Activated T-cell treated with anti-CD3 and anti-CD28 coated beads, Interleukin-2, amount 50 U/mL, for 4 hours (primary cell): ENCODE results near the gene GATA5. TPM values are rescaled to one million over a fixed set of nuclear protein-coding genes. Genes with fewer than 3 reads are reported as not detected.

Source experiments
- ATAC-seq, 2 donors: fragments of 200-7000 bp; cut with Tn5 transposase; one replicate each; pipeline ENCODE4 v1.10.0; 2021
- DNase-seq: peaks from one replicate; pipeline ENCODE4 v3.0.0-alpha.2; 2020
- H3K27me3 Mint-ChIP-seq: one replicate; pipeline ENCODE4 v1.8.0; 2021; ENCODE audit warnings: low read depth, mixed read lengths
- H3K36me3 Mint-ChIP-seq: one replicate; pipeline ENCODE4 v1.8.0; 2022; ENCODE audit warnings: mixed read lengths; ENCODE audit not compliant: insufficient read depth
- H3K4me1 Mint-ChIP-seq: one replicate; pipeline ENCODE4 v1.8.0; 2021; ENCODE audit warnings: low read depth, mixed read lengths
- H3K4me3 Mint-ChIP-seq: one replicate; pipeline ENCODE4 v1.8.0; 2021; ENCODE audit warnings: mild to moderate bottlenecking, moderate library complexity, mixed read lengths
- H3K9me3 Mint-ChIP-seq: one replicate; pipeline ENCODE4 v1.8.0; 2021; ENCODE audit warnings: mixed read lengths
- total RNA-seq, 3 donors: library from RNA; stranded (reverse); gene quantifications; one replicate each; pipeline ENCODE4 v1.2.1, GENCODE V29; 2021

GATA5 gene
- total RNA-seq, 3 donors from 2014 or later = not detected

GRCh38 chr20:62452475-62453095 is 23.2 kb downstream of the GATA5 start:
- Mint-ChIP-seq H3K9me3 (no peaks in the 10 kb centered on the region), H3K4me3 (no peak overlapping the region), H3K4me1 (no peaks in the 10 kb centered on the region), H3K36me3 (no peaks in the 10 kb centered on the region), H3K27me3 (peaks cover 15% of the 10 kb centered on the region)
- DNase-seq (no peak), ATAC-seq (no peak)

DNA sequence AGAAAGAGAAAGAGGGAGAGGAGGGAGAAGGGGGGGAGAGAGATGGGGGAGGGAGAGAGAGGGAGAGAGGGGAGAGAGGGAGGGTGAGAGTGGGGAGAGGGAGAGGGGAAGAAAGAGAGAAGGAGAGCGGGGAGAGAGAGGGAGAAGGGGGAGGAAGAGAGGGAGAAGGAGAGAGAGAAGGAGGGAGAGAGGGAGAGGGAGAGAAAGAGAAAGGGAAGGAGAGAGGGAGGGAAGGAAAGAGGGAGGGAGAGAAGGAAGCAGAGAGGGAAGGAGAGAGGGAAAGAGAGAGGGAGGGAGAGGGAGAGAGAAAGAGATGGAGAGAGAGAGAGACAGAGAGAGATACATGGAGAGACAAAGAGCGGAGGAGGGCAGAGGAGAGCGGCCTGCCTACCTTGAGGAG is 23.8 kb downstream of the GATA5 start:
- H3K9me3 Mint-ChIP-seq = no peaks in the 10 kb centered on the region
- peaks cover 13% of the 10 kb centered on the region for H3K27me3 Mint-ChIP-seq
- DNase-seq (no peak), ATAC-seq (no peak)
- no peaks in the 10 kb centered on the region for H3K4me1 Mint-ChIP-seq
- no peak overlapping the region for H3K4me3 Mint-ChIP-seq
- no peaks in the 10 kb centered on the region for H3K36me3 Mint-ChIP-seq

DNA sequence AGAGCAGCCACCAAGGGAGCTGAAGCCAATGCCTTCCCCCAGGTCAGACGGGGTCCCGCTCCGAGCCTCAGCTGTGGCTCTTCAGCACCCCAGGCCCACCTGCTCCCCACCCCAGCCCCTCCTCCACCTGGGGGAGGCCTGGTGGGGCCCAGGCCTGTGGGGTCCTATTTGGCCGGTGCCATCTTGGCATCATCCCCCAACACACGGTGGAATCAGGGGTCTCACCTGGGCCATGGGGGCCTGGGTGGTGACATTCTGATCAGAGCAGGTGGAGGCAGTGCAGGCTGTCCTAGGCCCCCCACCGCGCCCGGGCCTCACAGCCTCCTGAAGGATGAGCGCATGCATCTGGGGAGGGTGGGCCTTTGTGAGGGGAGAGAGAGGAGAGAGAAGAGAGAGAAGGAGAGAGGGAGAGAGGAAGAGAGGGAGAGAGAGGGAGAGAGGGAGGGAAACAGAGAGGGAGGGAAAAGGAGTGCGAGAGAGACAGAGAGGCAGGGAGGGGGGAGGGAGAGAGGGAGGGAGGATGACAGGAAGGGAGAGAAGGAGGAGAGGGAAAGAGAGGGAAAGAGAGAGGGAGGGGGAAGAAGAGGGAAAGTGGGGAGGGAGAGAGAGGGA is 24.5 kb downstream of the GATA5 start:
- Mint-ChIP-seq H3K4me3 (no peak overlapping the region), H3K9me3 (no peaks in the 10 kb centered on the region), H3K27me3 (peaks cover 11% of the 10 kb centered on the region), H3K36me3 (no peaks in the 10 kb centered on the region), H3K4me1 (no peaks in the 10 kb centered on the region)
- no peak for ATAC-seq
- no peak for DNase-seq

DNA sequence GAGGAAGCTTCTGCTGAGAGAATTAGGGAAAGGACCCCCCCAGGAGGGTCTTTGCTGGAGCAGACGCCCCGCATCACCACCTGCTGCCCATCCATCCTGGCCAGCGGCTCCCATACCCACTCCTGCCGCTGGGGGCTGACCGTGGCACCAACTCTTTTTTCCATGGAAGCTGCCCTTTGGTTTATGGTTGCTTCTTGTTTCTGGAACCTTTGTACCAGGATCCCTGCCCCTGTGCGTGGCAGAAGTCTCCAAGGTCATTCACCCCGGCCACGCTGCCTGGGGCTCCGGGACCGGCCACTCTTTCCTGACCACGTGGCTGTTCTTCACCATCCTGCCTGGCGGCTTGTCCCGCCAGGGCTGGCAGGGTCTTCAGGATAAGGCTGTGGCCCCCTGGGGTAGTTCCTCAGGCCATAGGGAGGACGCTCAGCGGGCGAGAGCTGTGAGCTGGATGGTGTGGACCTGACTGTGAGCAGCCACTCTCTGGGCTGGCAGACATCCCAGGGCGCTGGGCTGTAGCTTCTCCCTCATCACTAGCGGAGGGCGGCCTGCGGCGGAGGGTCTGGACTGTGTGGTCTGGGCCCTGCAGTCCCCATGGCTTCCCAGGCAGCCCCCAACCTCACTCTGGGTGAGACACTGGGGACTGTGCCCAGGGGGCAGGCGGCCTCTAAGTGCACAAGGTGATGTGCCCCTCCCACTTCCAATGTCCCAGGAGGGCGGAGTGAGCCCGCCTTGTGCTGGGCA is 25.7 kb downstream of the GATA5 start:
- H3K4me3 Mint-ChIP-seq = no peak overlapping the region
- H3K9me3 Mint-ChIP-seq = no peaks in the 10 kb centered on the region
- H3K27me3 Mint-ChIP-seq = peaks cover 12% of the 10 kb centered on the region
- no peaks in the 10 kb centered on the region for H3K4me1 Mint-ChIP-seq
- ATAC-seq (no peak), DNase-seq (no peak)
- no peaks in the 10 kb centered on the region for H3K36me3 Mint-ChIP-seq

DNA sequence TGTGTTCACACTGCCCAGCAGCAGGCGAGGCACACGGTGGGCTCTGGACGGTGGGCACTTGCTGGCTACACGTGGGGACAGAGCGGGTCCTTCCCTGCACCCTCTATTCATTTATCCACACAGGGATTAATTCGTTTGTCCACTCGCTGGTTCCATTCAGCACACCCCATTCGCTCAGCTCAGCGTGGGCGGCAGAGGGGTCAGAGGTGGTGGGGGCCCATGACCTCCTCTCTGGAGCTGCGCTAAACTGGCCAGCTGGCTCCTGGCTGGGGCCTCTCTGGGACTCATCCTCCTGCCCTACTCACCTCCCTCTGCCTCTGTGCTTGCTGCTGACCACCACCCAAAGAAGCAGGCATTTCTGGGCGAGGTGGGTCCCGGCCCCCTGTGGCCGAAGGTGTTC is 27.0 kb downstream of the GATA5 start:
- Mint-ChIP-seq H3K4me3 (no peak overlapping the region), H3K9me3 (no peaks in the 10 kb centered on the region), H3K36me3 (no peaks in the 10 kb centered on the region), H3K4me1 (no peaks in the 10 kb centered on the region), H3K27me3 (peaks cover 12% of the 10 kb centered on the region)
- ATAC-seq (no peak), DNase-seq (no peak)

GRCh38 chr20:62448038-62448437 is 27.8 kb downstream of the GATA5 start:
- Mint-ChIP-seq H3K4me3 (no peak overlapping the region), H3K9me3 (no peaks in the 10 kb centered on the region), H3K4me1 (no peaks in the 10 kb centered on the region), H3K36me3 (no peaks in the 10 kb centered on the region), H3K27me3 (peaks cover 13% of the 10 kb centered on the region)
- DNase-seq = no peak
- ATAC-seq = peak in 1 of 2 donors; percentile 11

DNA sequence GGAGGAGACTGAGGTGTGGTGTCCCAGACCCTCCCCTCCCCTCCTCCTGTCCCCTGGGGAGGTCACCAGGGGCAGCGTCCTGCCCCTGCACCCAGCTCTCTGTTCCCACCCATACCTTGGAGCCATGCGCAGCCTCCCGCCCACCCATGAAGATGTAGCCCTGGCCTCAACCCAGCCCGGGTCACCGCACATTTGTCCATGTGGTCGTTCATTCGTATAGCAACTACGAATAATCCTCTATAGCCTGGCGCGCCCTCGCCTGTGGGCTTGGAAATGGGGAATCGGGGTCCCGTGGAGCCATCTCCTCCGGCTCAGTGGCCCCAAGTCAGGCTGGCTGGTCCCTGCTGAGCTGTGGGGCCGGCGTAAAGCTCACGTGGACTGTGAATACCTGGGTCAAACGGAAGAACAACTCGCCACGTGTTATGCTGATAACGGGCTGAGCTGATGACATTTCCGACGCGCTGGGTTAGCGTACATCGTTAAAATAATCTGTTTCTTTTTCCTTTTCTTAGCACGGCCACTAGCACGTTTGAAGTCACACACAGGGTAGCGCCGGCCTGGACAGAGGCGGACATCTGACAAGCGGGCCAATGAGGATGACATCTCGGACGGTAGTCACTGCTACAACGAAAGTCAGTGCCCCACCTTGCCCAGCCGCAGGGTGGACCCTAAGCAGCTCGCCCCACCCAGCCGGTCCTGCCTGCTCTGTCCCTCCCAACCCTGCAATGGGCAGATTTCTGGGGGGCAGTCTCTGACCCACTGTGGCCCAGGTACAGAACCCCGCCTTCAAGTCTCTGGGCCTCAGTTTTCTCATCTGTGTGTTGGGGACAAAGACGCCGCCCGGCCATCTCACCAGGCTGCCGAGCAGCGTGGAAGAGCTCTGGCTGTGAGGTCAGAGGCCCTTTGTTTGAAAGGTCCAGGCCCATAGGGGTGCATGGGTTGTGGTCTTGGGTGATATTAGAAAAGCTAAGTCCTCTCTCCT is 28.6 kb downstream of the GATA5 start:
- no peak for ATAC-seq
- Mint-ChIP-seq H3K27me3 (peaks cover 14% of the 10 kb centered on the region), H3K4me1 (no peaks in the 10 kb centered on the region), H3K4me3 (no peak overlapping the region), H3K9me3 (no peaks in the 10 kb centered on the region), H3K36me3 (no peaks in the 10 kb centered on the region)
- DNase-seq = no peak

DNA sequence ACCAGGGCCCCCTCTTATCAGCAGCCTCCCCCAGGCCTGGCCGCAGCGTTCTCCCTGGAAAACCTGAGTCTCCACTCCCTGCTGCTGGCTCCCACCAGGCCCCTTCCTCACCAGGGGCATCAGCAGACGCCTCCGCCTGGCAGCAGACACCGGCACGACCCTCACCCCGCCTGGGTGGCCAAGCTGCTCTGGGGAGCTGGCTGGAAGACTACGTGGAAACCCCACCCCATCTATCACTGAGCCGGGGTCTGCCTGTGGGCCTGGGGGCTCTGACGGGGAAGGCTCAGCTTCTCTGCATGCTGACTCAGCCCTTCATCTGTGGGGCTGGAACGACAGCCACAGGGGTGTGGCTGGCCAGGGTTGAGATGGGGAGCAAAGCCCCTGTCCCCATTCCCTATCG is 29.3 kb downstream of the GATA5 start:
- ATAC-seq = no peak
- DNase-seq = no peak
- Mint-ChIP-seq H3K9me3 (no peaks in the 10 kb centered on the region), H3K36me3 (no peaks in the 10 kb centered on the region), H3K27me3 (peaks cover 14% of the 10 kb centered on the region), H3K4me3 (no peak overlapping the region), H3K4me1 (no peaks in the 10 kb centered on the region)

DNA sequence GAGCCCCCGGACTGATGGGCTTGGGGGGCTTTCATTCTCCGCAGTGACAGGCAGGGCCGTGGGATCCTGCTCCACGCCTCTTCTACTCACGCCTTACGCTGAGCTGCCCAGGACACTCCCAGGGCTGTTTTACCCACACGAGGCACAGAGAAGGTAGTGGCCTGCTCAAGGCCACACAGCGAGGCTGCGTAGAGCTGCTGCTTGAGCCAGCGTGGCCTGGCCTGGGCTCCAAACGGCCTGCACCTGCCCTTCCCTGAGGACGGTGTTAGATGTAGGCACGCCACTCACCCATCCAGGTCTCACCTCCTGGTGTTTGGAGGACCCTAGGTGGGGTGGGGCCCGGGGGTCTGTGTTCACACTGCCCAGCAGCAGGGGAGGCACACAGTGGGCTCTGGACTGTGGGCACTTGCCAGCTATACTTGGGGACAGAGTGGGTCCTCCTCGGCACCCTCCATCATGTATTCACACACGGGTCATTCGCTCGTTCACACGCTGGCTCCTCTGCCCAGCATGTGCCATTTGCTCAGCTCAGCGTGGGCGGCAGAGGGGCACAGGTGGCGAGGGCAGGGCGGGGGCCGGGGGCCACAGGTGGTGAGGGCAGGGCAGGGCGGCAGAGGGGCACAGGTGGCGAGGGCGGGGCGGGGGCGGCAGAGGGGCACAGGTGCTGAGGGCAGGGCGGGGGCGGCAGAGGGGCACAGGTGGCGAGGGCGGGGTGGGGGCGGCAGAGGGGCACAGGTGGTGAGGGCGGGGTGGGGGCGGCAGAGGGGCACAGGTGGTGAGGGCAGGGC is 30.0 kb downstream of the GATA5 start:
- no peaks in the 10 kb centered on the region for H3K36me3 Mint-ChIP-seq
- DNase-seq (no peak), ATAC-seq (no peak)
- no peaks in the 10 kb centered on the region for H3K9me3 Mint-ChIP-seq
- no peak overlapping the region for H3K4me3 Mint-ChIP-seq
- H3K4me1 Mint-ChIP-seq = no peaks in the 10 kb centered on the region
- H3K27me3 Mint-ChIP-seq = peaks cover 17% of the 10 kb centered on the region

DNA sequence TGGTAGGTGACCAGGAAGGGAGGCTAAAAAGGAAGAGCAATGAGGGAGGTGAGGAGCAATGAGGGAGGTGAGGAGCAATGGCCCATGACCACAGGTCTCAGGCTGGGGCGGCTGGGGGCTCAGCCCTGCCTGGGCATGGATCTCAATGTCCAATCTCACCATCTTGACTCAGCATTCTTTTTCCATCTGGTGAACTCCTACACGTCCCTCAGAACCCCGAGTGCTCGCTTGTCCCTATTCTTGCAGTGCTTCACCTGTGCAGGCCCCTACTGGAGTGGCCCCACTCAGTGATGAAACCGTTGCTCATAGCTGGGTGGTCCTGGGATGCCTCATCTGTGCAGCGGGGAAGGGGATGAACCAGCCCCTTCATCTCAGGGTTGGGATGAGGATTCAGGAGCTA is 31.5 kb downstream of the GATA5 start:
- no peaks in the 10 kb centered on the region for H3K4me1 Mint-ChIP-seq
- ATAC-seq (no peak), DNase-seq (no peak)
- peaks cover 15% of the 10 kb centered on the region for H3K27me3 Mint-ChIP-seq
- no peak overlapping the region for H3K4me3 Mint-ChIP-seq
- H3K9me3 Mint-ChIP-seq = no peaks in the 10 kb centered on the region
- H3K36me3 Mint-ChIP-seq = no peaks in the 10 kb centered on the region

DNA sequence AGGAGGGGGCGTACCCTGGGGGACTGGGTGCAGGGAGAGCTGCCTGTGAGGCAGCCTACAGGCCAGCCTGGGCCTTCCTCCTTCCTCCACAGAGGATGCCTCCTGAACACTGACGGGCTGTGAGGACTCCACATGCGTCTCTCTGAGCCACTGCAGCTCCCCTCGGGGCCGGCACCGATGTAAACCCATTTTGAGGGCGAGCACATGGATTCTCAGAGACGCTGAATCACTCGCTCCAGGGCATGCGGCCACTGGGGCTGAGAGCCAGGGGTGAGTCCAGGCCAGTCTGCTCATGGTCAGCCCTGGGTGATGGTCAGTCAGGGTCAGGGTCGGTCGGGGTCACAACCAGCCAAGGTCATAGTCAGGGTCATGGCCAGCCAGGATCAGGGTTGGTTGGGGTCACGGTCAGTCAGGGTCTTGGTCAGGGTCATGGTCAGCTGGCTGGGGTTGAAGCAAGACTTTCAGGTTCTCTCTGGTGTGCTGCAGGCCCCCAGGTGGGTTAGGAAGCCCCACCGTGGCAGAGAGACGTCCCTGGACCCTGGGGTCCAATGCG is 33.7 kb downstream of the GATA5 start:
- H3K4me3 Mint-ChIP-seq = no peak overlapping the region
- H3K27me3 Mint-ChIP-seq = peaks cover 19% of the 10 kb centered on the region
- H3K9me3 Mint-ChIP-seq = no peaks in the 10 kb centered on the region
- no peaks in the 10 kb centered on the region for H3K36me3 Mint-ChIP-seq
- ATAC-seq (no peak), DNase-seq (no peak)
- no peaks in the 10 kb centered on the region for H3K4me1 Mint-ChIP-seq

GRCh38 chr20:62439218-62439617 is 36.6 kb downstream of the GATA5 start:
- Mint-ChIP-seq H3K4me1 (no peaks in the 10 kb centered on the region), H3K27me3 (peaks cover 33% of the 10 kb centered on the region), H3K4me3 (no peak overlapping the region), H3K36me3 (no peaks in the 10 kb centered on the region), H3K9me3 (no peaks in the 10 kb centered on the region)
- DNase-seq (no peak), ATAC-seq (no peak)

GRCh38 chr20:62437927-62438326 is 37.9 kb downstream of the GATA5 start:
- no peaks in the 10 kb centered on the region for H3K9me3 Mint-ChIP-seq
- ATAC-seq = no peak
- no peak for DNase-seq
- peaks cover 36% of the 10 kb centered on the region for H3K27me3 Mint-ChIP-seq
- no peak overlapping the region for H3K4me3 Mint-ChIP-seq
- no peaks in the 10 kb centered on the region for H3K4me1 Mint-ChIP-seq
- H3K36me3 Mint-ChIP-seq = no peaks in the 10 kb centered on the region
